GM19025 (cell line): ENCODE measurements around the gene RENBP.

ENCODE experiments used
- ATAC-seq: cut with Tn5 transposase; IDR thresholded peaks from one replicate; pipeline ENCODE4 v1.9.1; 2021; ENCODE audit warnings: mild to moderate bottlenecking, low read depth, moderate library complexity; ENCODE audit not compliant: unreplicated experiment

The RENBP gene

DNA sequence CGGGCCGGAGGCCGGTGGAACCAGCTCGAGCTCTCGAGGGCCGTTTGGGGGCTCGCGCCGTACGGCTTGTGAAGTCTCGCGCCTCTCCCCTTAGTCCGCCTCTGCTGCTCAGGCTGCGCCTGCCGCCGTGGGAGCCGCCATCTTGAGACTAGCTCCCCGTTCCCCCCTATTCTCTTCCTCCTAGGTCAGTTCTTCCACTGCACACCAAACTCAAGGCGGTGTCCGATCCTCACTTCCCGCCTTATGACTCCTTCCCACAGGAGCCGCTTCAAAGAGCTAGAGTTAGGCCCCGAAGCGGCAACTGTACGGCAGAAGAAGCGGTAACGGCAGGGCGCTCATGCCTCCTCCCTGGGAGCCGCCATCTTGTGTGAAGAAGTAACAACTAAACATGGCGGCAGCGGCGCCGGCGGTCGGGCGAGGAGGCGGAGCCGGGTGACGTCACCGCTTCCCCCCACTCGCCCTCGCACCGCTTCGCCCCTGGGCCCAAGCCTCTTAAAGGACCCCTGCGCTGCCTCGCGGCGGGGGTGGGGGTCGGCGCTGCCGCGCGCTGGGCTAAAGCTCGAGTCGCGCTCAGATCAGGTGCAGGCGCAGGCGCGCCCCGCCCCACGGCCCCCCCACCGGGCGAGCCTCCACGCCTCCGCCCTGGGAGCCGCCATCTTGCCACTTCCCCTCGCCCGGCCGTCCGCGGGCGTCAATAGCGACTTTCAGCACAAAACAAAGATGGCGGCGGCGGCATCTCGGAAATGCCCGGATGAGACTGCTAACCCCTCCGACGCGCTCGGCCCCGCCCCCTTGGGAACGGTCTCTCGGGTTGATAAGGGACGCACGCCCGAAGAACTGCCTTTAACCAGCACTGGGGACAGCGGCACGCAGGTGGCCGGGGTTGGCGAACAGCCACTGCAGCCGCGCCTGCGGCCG, 27.3 kb upstream of the RENBP start, which contains the start of gene HCFC1:
Gene HCFC1, minus strand, starts transcription at position 369 of the 918 bp plus-strand sequence. CDS start 978 bp downstream, outside the sequence.
- peak; percentile 36 for ATAC-seq

DNA sequence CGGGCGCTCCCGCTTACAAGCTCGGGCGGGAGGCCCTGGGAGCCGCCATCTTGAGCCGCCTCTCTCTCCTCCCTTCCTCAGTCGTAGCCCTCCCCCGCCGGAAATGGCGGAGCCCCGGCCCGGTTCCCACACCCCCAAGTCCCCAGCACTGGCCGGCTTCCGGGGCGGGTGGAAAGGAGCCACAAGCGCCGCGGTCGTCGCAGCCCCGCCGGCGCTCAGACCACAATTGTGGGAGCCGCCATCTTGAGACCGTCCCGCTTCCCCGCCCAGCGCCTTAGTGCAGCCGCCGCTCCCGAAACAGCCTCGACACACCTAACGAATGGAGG, 26.6 kb upstream of the RENBP start:
- ATAC-seq, result peak; percentile 26

- ATAC-seq, result no peak
Measured at GRCh38 chrX:153970357-153971123, 26.1 kb upstream of the RENBP start.

- ATAC-seq, result no peak
Measured at GRCh38 chrX:153969904-153970356, 25.5 kb upstream of the RENBP start.

GRCh38 chrX:153969125-153969903, 24.9 kb upstream of the RENBP start:
- no peak for ATAC-seq

GRCh38 chrX:153968754-153969124, 24.3 kb upstream of the RENBP start:
- no peak for ATAC-seq

- no peak for ATAC-seq
Measured at GRCh38 chrX:153968255-153968654, 23.8 kb upstream of the RENBP start.

DNA sequence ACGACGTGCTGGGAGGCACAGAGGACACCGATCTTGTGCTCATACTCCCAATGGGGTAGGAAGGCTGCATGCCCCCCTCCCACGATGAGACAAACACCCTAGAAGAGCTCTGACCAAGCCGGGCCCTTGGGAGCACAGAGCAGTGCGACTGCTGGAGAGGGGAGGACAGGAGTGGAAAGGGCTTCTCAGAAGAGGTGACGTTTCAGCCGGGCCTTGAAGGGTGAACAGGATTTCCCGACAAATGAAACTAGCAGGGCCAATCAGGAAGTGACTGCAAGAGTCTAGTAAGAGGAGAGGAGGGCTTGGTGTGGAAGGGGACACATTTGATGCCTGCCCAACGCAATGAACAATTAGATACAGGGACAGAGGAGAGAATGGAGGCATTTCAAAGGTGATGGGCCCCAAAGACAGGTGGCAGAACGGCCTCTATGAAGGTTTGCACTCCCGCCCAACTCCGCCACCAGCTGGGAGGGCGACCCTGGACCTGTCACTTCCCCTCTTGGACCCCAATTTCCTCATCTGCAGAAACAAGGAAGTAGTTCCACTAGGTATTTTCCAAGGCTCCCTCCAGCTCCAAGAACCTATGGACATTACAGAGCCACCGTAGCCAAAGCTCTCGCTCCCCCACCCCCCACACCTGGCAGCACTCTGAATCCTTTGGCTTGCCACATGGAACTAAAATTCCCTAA, 23.2 kb upstream of the RENBP start:
- ATAC-seq, result no peak

DNA sequence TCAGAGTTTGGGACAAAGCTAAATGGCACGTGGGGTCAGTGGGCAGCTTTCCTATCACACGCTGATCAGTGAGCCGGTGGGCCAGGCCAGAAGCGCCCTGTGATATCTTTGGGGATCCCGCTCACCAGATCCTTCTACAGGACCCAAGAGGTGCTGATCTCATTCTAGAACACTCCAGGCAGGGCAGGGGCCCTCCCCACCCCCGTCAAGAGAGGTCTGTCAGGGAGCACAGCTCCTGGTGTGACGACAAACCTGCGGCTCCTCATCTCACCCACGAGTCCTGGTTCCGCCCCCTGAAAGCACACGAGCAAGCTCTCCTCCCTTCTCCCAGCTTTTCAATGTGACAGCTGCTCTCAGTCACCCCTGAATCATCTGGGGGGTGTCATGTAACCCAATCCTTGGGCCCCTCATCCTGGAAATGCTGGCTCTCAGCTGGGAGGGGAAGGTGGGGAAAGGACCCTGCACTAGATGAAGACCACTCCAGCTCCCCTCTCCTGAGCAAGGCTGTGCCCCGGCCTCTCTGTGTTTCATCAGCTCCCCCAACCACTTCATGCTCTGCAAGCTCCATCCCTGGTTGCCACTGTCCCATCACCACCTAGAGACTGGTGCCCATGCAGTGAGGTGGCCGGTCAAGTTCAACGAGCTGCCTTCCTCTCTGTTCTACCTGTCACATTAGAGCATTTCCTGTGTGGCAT, 22.5 kb upstream of the RENBP start:
- ATAC-seq, result no peak

GRCh38 chrX:153966283-153966688, 21.8 kb upstream of the RENBP start:
- no peak for ATAC-seq

DNA sequence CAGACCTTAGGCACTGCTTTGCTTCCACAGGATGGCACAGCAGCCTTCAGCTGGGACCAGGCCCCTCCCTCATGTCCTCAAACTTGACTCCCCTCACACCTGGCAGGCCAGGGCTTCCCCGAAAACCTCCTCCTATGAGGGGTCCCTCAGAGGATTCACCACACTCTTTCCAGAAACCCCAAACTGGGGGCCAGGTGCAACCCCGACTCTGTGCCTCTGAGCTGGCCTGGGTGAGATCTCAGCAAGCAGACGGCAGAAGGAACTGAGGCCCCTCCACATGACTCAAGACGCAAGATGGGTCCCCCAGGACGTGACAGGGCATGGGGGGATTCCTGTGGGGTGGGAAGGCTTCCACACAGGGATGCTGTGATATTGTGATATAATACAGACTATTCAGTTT, 21.0 kb upstream of the RENBP start:
- no peak for ATAC-seq

- ATAC-seq, result no peak
Measured at GRCh38 chrX:153964105-153964504, 19.7 kb upstream of the RENBP start.

GRCh38 chrX:153963546-153963945, 19.1 kb upstream of the RENBP start:
- ATAC-seq, result no peak

DNA sequence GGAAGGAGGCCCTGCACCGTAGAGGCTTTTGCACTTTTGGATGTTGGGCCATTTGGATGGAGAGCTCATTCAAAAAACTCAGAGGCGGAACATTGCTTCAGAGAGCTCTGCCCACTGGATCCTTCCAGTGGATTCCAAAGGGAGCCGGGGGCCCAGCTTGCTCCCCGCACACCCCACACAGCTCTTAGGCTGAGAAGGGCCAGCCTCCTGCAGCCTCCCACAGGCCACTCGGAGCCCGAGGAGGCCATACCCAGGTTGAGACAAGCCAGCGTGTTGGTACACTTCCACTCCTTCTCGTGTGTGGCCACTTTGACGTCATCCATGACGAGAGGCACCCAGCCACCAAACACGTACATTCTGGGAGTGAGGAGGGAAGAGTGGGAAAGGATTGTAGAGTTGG, 16.8 kb upstream of the RENBP start:
- no peak for ATAC-seq

- no peak for ATAC-seq
Measured at GRCh38 chrX:153960786-153961185, 16.3 kb upstream of the RENBP start.

- no peak for ATAC-seq
Measured at GRCh38 chrX:153960077-153960476, 15.6 kb upstream of the RENBP start.

- no peak for ATAC-seq
Measured at GRCh38 chrX:153959649-153960048, 15.2 kb upstream of the RENBP start.

- ATAC-seq, result no peak
Measured at GRCh38 chrX:153958605-153959004, 14.2 kb upstream of the RENBP start.

- ATAC-seq, result no peak
Measured at GRCh38 chrX:153957224-153957623, 12.8 kb upstream of the RENBP start.
